ENCODE results near the gene NT5DC3.

The NT5DC3 gene

GRCh38 chr12:103779410-103780092, 61.5 kb downstream of the NT5DC3 start:
- Histone ChIP-seq H3K4me1 (ENCODE audit: control insufficient read depth, insufficient read depth, low read length) (peaks cover 5% of the 10 kb centered on the region; the same call in 1 of the 2 replicates), H3K27ac (ENCODE audit: low read depth, low read length) (no peak overlapping the region), H3K9me3 (ENCODE audit: control insufficient read depth, insufficient read depth, low read depth, low read length) (no peaks in the 10 kb centered on the region), H3K27me3 (ENCODE audit: control insufficient read depth, insufficient read depth, low read length) (no peaks in the 10 kb centered on the region), H3K36me3 (ENCODE audit: control insufficient read depth, insufficient read depth, low read length) (peaks cover 64% of the 10 kb centered on the region), H3K9ac (ENCODE audit: low read length) (no peak overlapping the region), H3K4me3 (ENCODE audit: low read depth, low read length) (no peak overlapping the region)

GRCh38 chr12:103778781-103779180, 62.3 kb downstream of the NT5DC3 start:
- Histone ChIP-seq H3K4me3 (ENCODE audit: low read depth, low read length) (no peak overlapping the region), H3K9ac (ENCODE audit: low read length) (no peak overlapping the region), H3K27ac (ENCODE audit: low read depth, low read length) (no peak overlapping the region), H3K36me3 (ENCODE audit: control insufficient read depth, insufficient read depth, low read length) (peaks cover 56% of the 10 kb centered on the region), H3K9me3 (ENCODE audit: control insufficient read depth, insufficient read depth, low read depth, low read length) (no peaks in the 10 kb centered on the region), H3K4me1 (ENCODE audit: control insufficient read depth, insufficient read depth, low read length) (peaks cover 5% of the 10 kb centered on the region; the same call in 1 of the 2 replicates), H3K27me3 (ENCODE audit: control insufficient read depth, insufficient read depth, low read length) (no peaks in the 10 kb centered on the region)

DNA sequence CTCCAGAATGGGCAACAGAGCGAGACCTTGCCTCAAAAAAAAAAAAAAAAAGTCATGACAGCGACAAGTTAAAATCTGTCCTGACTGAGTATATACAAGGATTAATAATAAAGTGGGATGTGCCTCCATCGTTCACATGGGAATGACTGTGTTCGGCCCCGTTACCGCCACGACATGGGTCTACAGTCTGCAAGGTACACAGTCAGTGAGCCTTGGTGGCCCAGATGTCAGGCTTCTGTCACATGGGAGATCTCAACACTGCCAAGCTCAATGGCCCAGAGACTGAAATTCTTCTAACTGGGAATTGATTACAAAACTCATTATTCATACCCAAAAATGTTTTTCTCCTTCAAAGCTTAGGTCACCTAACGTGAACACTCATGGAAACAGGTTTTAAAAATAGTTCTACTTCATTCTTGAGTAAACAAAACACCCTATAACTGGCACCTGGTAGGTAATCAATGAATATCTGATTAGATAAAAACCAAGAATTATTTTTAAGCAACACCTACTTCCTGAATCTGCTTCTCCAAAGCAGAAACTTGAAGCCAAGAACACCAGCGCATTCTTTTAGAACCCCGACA, 66.0 kb downstream of the NT5DC3 start:
- Histone ChIP-seq H3K9me3 (ENCODE audit: control insufficient read depth, insufficient read depth, low read depth, low read length) (no peaks in the 10 kb centered on the region), H3K27ac (ENCODE audit: low read depth, low read length) (no peak overlapping the region), H3K9ac (ENCODE audit: low read length) (no peak overlapping the region), H3K36me3 (ENCODE audit: control insufficient read depth, insufficient read depth, low read length) (peaks cover 41% of the 10 kb centered on the region), H3K4me1 (ENCODE audit: control insufficient read depth, insufficient read depth, low read length) (peaks cover 7% of the 10 kb centered on the region; the same call in 1 of the 2 replicates), H3K27me3 (ENCODE audit: control insufficient read depth, insufficient read depth, low read length) (no peaks in the 10 kb centered on the region), H3K4me3 (ENCODE audit: low read depth, low read length) (no peak overlapping the region)

DNA sequence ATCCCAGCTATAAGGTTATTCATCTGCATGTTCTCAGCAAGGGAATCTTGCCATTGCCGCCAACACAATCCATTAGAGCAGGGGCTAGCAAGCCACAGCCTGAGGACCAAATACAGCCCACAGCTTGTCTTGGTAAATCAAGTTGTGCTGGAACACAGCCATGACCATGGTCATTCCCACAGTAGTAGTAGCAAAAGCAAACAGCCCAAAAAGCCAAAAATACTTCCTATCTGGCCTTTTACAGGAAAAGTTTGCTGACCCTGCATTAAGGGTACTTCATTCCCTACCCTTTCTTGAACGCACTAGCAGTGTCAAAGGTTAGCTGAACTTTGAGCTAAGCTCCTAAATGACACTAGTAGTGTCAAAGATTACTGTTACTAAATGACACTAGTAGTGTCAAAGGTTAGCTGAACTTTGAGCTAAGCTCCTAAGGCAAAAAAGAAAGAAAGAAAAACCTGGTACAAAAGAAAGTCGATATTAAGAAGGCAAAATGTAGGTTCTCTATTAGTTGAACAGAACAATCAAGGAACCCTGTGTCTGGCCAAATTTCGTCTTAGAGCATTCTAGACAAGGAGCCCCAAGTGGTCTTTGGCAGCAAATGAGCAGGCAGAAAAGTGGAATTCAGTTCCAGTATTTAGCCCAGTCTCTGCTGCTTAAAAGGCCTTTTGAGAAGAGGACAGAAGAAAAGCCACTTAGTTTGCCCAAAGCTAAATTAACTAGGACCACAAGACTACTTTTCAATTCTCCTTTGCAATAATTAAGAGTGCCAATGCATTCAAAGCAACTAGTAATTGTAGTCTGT, 67.7 kb downstream of the NT5DC3 start:
- H3K4me1 ChIP-seq (ENCODE audit: control insufficient read depth, insufficient read depth, low read length) = peaks cover 18% of the 10 kb centered on the region
- H3K9me3 ChIP-seq (ENCODE audit: control insufficient read depth, insufficient read depth, low read depth, low read length) = no peaks in the 10 kb centered on the region
- H3K9ac ChIP-seq (ENCODE audit: low read length) = no peak overlapping the region
- peaks cover 28% of the 10 kb centered on the region for H3K36me3 ChIP-seq (ENCODE audit: control insufficient read depth, insufficient read depth, low read length)
- H3K27ac ChIP-seq (ENCODE audit: low read depth, low read length) = no peak overlapping the region
- no peaks in the 10 kb centered on the region for H3K27me3 ChIP-seq (ENCODE audit: control insufficient read depth, insufficient read depth, low read length)
- no peak overlapping the region for H3K4me3 ChIP-seq (ENCODE audit: low read depth, low read length)

DNA sequence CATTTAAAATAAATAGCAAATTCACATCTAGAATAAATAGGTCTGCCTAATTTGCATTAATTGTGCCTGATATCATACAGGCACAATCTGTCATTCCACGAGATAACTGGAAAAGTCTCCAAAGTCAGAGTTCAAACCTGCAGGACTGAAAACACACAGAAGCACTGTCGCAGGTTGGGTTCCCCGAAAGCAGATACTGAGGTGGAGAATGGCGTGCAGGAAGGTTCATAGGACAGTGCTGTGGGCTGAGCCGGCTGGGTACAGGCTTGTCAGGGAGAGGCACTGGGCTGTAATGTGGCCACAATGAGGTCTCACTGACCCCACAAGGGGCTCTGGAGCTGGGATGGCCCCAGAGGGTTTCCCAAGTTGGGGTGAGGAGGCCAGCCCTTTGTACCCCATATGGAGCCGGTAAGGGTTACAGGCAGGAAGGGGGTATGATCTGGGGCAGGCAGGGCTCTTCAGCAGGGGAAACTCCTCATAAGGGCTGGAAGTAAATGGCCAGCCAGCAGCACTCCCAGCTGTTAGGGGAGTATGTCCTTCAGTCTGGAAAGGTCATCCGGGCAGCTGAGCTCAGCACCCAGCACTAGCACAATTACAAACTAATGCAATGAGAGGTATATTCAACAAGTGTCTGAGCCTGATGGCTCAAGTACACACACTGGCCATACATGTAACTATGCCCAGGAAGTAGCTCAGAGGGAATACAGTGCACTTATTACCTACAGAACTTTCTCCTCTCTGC, 68.5 kb downstream of the NT5DC3 start:
- peaks cover 24% of the 10 kb centered on the region for H3K36me3 ChIP-seq (ENCODE audit: control insufficient read depth, insufficient read depth, low read length)
- H3K4me3 ChIP-seq (ENCODE audit: low read depth, low read length) = no peak overlapping the region
- H3K9ac ChIP-seq (ENCODE audit: low read length) = no peak overlapping the region
- H3K4me1 ChIP-seq (ENCODE audit: control insufficient read depth, insufficient read depth, low read length) = peaks cover 18% of the 10 kb centered on the region
- no peaks in the 10 kb centered on the region for H3K27me3 ChIP-seq (ENCODE audit: control insufficient read depth, insufficient read depth, low read length)
- no peaks in the 10 kb centered on the region for H3K9me3 ChIP-seq (ENCODE audit: control insufficient read depth, insufficient read depth, low read depth, low read length)
- H3K27ac ChIP-seq (ENCODE audit: low read depth, low read length) = no peak overlapping the region

DNA sequence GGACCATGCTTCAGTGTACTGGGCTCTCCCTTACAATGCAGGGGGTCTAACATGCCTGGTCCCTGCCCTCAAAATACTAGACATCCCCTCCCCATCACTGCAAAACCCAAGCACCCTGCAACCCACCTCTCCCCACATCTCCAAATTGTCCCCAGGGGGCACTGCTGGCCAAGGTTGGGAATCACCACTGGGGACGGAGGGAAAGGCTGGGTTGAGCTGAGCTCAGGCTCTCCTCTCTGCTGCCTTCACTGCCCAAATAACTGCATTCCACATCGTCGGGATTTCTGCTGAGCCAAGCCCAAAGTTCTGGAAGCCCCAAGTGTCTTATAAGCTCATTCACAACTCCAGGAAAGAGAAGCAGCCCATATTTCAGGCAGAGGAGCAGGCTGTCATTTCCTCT, 69.6 kb downstream of the NT5DC3 start:
- Histone ChIP-seq H3K36me3 (ENCODE audit: control insufficient read depth, insufficient read depth, low read length) (peaks cover 14% of the 10 kb centered on the region), H3K9me3 (ENCODE audit: control insufficient read depth, insufficient read depth, low read depth, low read length) (no peaks in the 10 kb centered on the region), H3K27me3 (ENCODE audit: control insufficient read depth, insufficient read depth, low read length) (no peaks in the 10 kb centered on the region), H3K4me3 (ENCODE audit: low read depth, low read length) (no peak overlapping the region), H3K27ac (ENCODE audit: low read depth, low read length) (no peak overlapping the region), H3K9ac (ENCODE audit: low read length) (no peak overlapping the region), H3K4me1 (ENCODE audit: control insufficient read depth, insufficient read depth, low read length) (peaks cover 18% of the 10 kb centered on the region)

DNA sequence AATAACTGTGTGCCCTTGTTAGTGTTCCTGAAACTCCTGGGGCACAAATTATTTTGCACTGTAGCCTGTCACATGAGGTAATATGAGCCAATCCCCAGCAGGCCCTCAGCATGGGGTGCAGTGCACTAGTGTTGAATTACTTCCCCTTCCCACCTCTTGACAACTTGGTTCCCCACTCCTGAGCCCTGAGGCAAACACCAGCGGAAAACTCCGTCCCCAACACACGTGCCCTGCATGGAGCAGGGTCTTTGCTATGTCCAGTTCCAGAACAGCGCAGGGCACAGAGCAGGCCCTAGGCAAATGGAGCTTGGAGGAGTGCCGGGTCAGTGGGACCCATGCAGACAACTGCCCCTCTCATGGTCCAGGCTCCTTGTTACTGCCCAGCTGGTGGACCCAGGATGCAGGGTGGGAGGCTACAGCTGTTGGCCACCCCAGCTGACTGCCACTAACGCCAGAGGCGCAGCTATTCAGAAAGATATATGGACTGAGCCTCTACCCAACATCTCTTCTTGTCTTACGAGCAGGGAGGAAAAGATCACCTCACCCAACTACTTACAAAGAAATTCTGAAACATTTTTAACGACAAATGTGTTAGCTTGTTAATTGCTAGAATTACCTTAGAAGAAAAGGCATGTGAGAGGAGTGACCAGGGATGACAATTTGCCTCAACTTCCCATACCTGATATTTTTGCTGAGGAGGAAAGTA, 71.6 kb downstream of the NT5DC3 start:
- Histone ChIP-seq H3K27me3 (ENCODE audit: control insufficient read depth, insufficient read depth, low read length) (no peaks in the 10 kb centered on the region), H3K36me3 (ENCODE audit: control insufficient read depth, insufficient read depth, low read length) (peaks cover 6% of the 10 kb centered on the region), H3K4me1 (ENCODE audit: control insufficient read depth, insufficient read depth, low read length) (peaks cover 18% of the 10 kb centered on the region), H3K9ac (ENCODE audit: low read length) (no peak overlapping the region), H3K9me3 (ENCODE audit: control insufficient read depth, insufficient read depth, low read depth, low read length) (no peaks in the 10 kb centered on the region), H3K27ac (ENCODE audit: low read depth, low read length) (no peak overlapping the region), H3K4me3 (ENCODE audit: low read depth, low read length) (no peak overlapping the region)

DNA sequence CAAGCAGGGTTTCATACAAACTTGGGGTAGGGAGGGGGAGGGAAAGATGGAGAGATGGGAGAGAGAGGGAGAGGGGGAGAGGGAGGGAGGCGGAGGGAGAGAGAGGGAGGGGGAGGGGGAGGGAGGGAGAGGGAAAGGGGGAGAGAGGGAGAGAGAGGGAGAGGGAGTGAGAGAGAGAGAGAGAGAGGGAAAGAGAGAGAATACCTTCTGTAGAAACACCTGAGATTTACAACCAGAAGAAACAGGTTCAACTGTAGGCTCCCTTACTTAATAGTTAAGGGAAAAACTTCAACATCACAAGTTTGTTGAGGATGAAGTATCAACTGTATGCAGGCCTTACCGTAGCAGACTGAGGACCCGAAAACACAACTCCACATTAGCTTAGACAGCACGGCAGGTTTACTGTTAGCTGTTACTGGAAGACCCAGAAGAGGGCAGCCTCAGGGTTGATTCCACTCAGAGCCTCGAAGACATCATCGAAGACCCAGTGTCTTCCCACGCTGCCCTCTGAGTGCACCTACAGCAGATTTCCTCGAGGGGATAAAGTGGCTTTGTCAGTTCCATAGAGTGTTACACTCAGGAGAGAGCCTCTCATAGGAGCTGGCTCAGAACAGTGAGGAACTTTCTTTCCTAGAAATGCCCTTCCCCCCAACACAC, 72.4 kb downstream of the NT5DC3 start:
- H3K4me1 ChIP-seq (ENCODE audit: control insufficient read depth, insufficient read depth, low read length) = peaks cover 18% of the 10 kb centered on the region
- H3K27me3 ChIP-seq (ENCODE audit: control insufficient read depth, insufficient read depth, low read length) = no peaks in the 10 kb centered on the region
- H3K27ac ChIP-seq (ENCODE audit: low read depth, low read length) = no peak overlapping the region
- no peak overlapping the region for H3K9ac ChIP-seq (ENCODE audit: low read length)
- peaks cover 6% of the 10 kb centered on the region for H3K36me3 ChIP-seq (ENCODE audit: control insufficient read depth, insufficient read depth, low read length)
- no peaks in the 10 kb centered on the region for H3K9me3 ChIP-seq (ENCODE audit: control insufficient read depth, insufficient read depth, low read depth, low read length)
- no peak overlapping the region for H3K4me3 ChIP-seq (ENCODE audit: low read depth, low read length)

- peaks cover 8% of the 10 kb centered on the region for H3K36me3 ChIP-seq (ENCODE audit: control insufficient read depth, insufficient read depth, low read length)
- H3K9me3 ChIP-seq (ENCODE audit: control insufficient read depth, insufficient read depth, low read depth, low read length) = no peaks in the 10 kb centered on the region
- H3K9ac ChIP-seq (ENCODE audit: low read length) = no peak overlapping the region
- no peak overlapping the region for H3K27ac ChIP-seq (ENCODE audit: low read depth, low read length)
- H3K4me3 ChIP-seq (ENCODE audit: low read depth, low read length) = no peak overlapping the region
- H3K27me3 ChIP-seq (ENCODE audit: control insufficient read depth, insufficient read depth, low read length) = no peaks in the 10 kb centered on the region
- H3K4me1 ChIP-seq (ENCODE audit: control insufficient read depth, insufficient read depth, low read length) = peaks cover 15% of the 10 kb centered on the region
Measured at GRCh38 chr12:103766028-103766427, 75.0 kb downstream of the NT5DC3 start.

DNA sequence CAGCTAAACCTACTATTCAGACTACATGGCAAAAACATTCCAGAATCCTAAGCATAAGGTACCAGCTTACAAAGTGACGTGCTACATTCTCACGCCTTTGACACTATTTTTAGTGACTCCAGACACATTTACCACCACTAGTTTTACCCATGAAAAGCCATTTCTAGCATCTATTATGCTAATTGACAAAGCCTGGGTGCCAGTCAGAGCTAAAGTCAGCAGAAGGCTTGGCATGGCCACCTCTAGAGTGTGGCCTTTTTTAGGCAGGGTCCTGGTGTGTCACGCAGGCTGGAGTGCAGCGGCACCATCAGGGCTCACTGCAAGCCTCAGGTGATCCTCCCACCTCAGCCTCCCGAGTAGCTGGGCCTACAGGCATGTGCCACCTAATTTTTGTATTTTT, 75.7 kb downstream of the NT5DC3 start:
- H3K4me1 ChIP-seq (ENCODE audit: control insufficient read depth, insufficient read depth, low read length) = peaks cover 15% of the 10 kb centered on the region
- H3K36me3 ChIP-seq (ENCODE audit: control insufficient read depth, insufficient read depth, low read length) = peaks cover 8% of the 10 kb centered on the region
- no peak overlapping the region for H3K4me3 ChIP-seq (ENCODE audit: low read depth, low read length)
- H3K9ac ChIP-seq (ENCODE audit: low read length) = no peak overlapping the region
- H3K9me3 ChIP-seq (ENCODE audit: control insufficient read depth, insufficient read depth, low read depth, low read length) = no peaks in the 10 kb centered on the region
- H3K27me3 ChIP-seq (ENCODE audit: control insufficient read depth, insufficient read depth, low read length) = no peaks in the 10 kb centered on the region
- no peak overlapping the region for H3K27ac ChIP-seq (ENCODE audit: low read depth, low read length)

Data from HUES6 (cell line).